K562 (cell line): ENCODE measurements around the gene SIRPG. TPM values are rescaled to one million over a fixed set of nuclear protein-coding genes. Genes with fewer than 3 reads are reported as not detected.

Source experiments
- ATAC-seq: fragments of 200-7000 bp; cut with Tn5 transposase; 3 replicates; pipeline ENCODE4 v1.9.1; 2020; ENCODE audit warnings: moderate library complexity
- BruUV-seq: library from RNA; stranded (reverse); fragments of 400-500 nt; replicated peaks from 2 replicates; lab custom pipeline; 2021; lab: Mats Ljungman, UMichigan
- CTCF ChIA-PET: fragments of 300-600 bp; formaldehyde crosslinking; extraction: SDS; loops from one replicate; lab custom pipeline; 2021; ENCODE audit warnings: low intra/inter-chr PET ratio; lab: Yijun Ruan, JAX
- POLR2A ChIA-PET: fragments of 300-600, 350-650 bp; sonication (Branson Sonifier 250); formaldehyde crosslinking; extraction: SDS; loops from one replicate; lab custom pipeline; 2021; ENCODE audit warnings: antibody characterized with exemption, inconsistent platforms; lab: Yijun Ruan, JAX
- DNase-seq, 4 experiments: peaks; one replicate each; pipeline versions ENCODE4 v3.0.0 to v3.0.0-alpha.2; 2011 to 2018; ENCODE audit warnings: low spot score in 3 of 4, mixed read lengths in 3 of 4; ENCODE audit errors: extremely low read depth in 1 of 4
- FAIRE-seq: peaks from 2 replicates; lab custom pipeline; 2011; peaks lifted over from hg19 to GRCh38; lab: Jason Lieb, UNC
- H2AFZ ChIP-seq: 2 replicates; pipeline ENCODE4 v1.6.0; 2011; ENCODE audit warnings: low read depth, low read length, control low read depth, inconsistent platforms
- H3K27ac ChIP-seq: fragments of 200-600 bp; 3 replicates; pipeline ENCODE4 v1.8.0; 2011; ENCODE audit warnings: low read depth, mild to moderate bottlenecking, control low read depth, inconsistent platforms, low read length, moderate library complexity, mixed read lengths; ENCODE audit errors: extremely low read depth
- H3K27me3 ChIP-seq, 2 experiments: fragments of 300-600 bp in 1 of 2; 2 replicates in 1 of 2; 3 replicates in 1 of 2; pipeline versions ENCODE4 v1.6.0 to v1.8.0; 2011; ENCODE audit warnings: inconsistent platforms in 2 of 2, low read length in 2 of 2, mild to moderate bottlenecking in 1 of 2, mixed read lengths in 1 of 2, moderate library complexity in 1 of 2; ENCODE audit not compliant: control insufficient read depth in 2 of 2, insufficient read depth in 2 of 2
- H3K36me3 ChIP-seq: fragments of 300-600 bp; 3 replicates; pipeline ENCODE4 v1.8.0; 2011; ENCODE audit warnings: mild to moderate bottlenecking, low read length, inconsistent platforms; ENCODE audit not compliant: control insufficient read depth, insufficient read depth
- H3K4me1 ChIP-seq, 2 experiments: fragments of 200-600 bp in 1 of 2; replicated peaks in 1 of 2; 2 replicates in 1 of 2; 3 replicates in 1 of 2; pipeline versions ENCODE4 v1.5.1 to v1.8.0; 2011; ENCODE audit warnings: inconsistent platforms in 2 of 2, low read length in 2 of 2, mild to moderate bottlenecking in 1 of 2, mixed read lengths in 1 of 2, moderate library complexity in 1 of 2; ENCODE audit not compliant: control insufficient read depth in 2 of 2, insufficient read depth in 2 of 2
- H3K4me2 ChIP-seq: 2 replicates; pipeline ENCODE4 v1.6.1; 2011; ENCODE audit warnings: low read length, control low read depth, inconsistent platforms, mixed read lengths; ENCODE audit not compliant: insufficient read depth
- H3K4me3 ChIP-seq: fragments of 200-600 bp; sonication (generic), shearing (Covaris generic); 2 replicates; pipeline ENCODE4 v1.5.1; 2016; ENCODE audit warnings: control low read depth, inconsistent platforms
- H3K79me2 ChIP-seq: fragments of 200-600 bp; 3 replicates; pipeline ENCODE4 v1.8.0; 2011; ENCODE audit warnings: low read length, inconsistent platforms; ENCODE audit not compliant: control insufficient read depth, insufficient read depth
- H3K9ac ChIP-seq, 2 experiments: 2 replicates each; pipeline versions ENCODE4 v1.6.0 to v1.6.1; 2011; ENCODE audit warnings: low read depth in 2 of 2, low read length in 2 of 2, control low read depth in 1 of 2, inconsistent platforms in 1 of 2, mild to moderate bottlenecking in 1 of 2, mixed read lengths in 1 of 2; ENCODE audit not compliant: insufficient read depth in 1 of 2
- H3K9me1 ChIP-seq: one replicate; pipeline ENCODE4 v1.6.0; 2011; ENCODE audit warnings: inconsistent platforms, mild to moderate bottlenecking, low read length, moderate library complexity; ENCODE audit not compliant: control insufficient read depth, insufficient read depth
- H3K9me3 ChIP-seq: replicated peaks from 2 replicates; pipeline ENCODE4 v1.5.1; 2011; ENCODE audit warnings: low read depth, low read length, inconsistent platforms; ENCODE audit not compliant: control insufficient read depth, insufficient read depth
- H4K20me1 ChIP-seq: replicated peaks from 2 replicates; pipeline ENCODE4 v1.6.1; 2011; ENCODE audit warnings: low read length, inconsistent platforms, mixed read lengths; ENCODE audit not compliant: control insufficient read depth, insufficient read depth
- KDM5B ChIP-seq: fragments of 200-600 bp; sonication (generic); IDR thresholded peaks from 2 replicates; pipeline ENCODE4 v1.6.1; 2012; ENCODE audit warnings: low read depth, mild to moderate bottlenecking, moderate library complexity, low read length, control low read depth, inconsistent platforms; ENCODE audit not compliant: insufficient replicate concordance
- MTA3 ChIP-seq: fragments of 450-650 bp; formaldehyde crosslinking; IDR thresholded peaks from 2 replicates; pipeline ENCODE4 v1.6.1; 2017; ENCODE audit warnings: mild to moderate bottlenecking, borderline replicate concordance
- SUPT5H ChIP-seq: fragments of 450-650 bp; IDR thresholded peaks from 2 replicates; pipeline ENCODE4 v1.6.1; 2016
- XRCC3 ChIP-seq: fragments of 450-650 bp; IDR thresholded peaks from 2 replicates; pipeline ENCODE4 v1.6.1; 2017; ENCODE audit warnings: mild to moderate bottlenecking, moderate library complexity
- ZBTB1 ChIP-seq: sonication (generic); formaldehyde crosslinking; IDR thresholded peaks from 2 replicates; pipeline ENCODE4 v1.8.1; 2023; ENCODE audit warnings: missing genetic modification reagents, low read depth, mild to moderate bottlenecking, borderline replicate concordance
- ZNF253 ChIP-seq: fragments of 250-450 bp; sonication (Bioruptor Pico); conservative IDR thresholded peaks from 2 replicates; pipeline ENCODE4 v1.6.1; 2021; ENCODE audit warnings: mild to moderate bottlenecking
- WGBS: fragments of 100-300 bp; shearing (Covaris generic); methylation state at CpG from one replicate; pipeline ENCODE4 v1.1.6; 2016; ENCODE audit warnings: low coverage, mixed read lengths; ENCODE audit not compliant: insufficient coverage; ENCODE audit errors: missing lambda C conversion rate; 5-methylcytosine and 5-hydroxymethylcytosine counted together
- in situ Hi-C: fragments of 300-500 bp; cut with MboI; formaldehyde crosslinking; loops from 4 replicates; pipeline ENCODE4 v1.15.0; 2018; ENCODE audit warnings: inconsistent platforms, mixed read lengths
- intact Hi-C: fragments of 100-400 bp; cut with micrococcal nuclease; formaldehyde crosslinking; loops from 2 replicates; pipeline ENCODE4 v1.14.2; 2022
- polyA plus RNA-seq, 8 experiments: library from polyadenylated mRNA; depleted of rRNA in 4 of 8; stranded (reverse) in 5 of 8; unstranded in 3 of 8; fragments of >200 nt; fragmentation: Nextera tagmentation in 2 of 8; fragmentation: Illumina TruSeq in 1 of 8; extraction: Ambion mirVana in 2 of 8; extraction: Trizol in 1 of 8; gene quantifications; 2 replicates each; pipeline versions ENCODE4 v1.2.1 to v1.2.3, GENCODE V29; 2011 to 2014; ENCODE audit warnings: inconsistent platforms in 1 of 8, missing spikeins in 1 of 8
- total RNA-seq, 7 experiments: library from RNA; depleted of rRNA in 6 of 7; stranded (reverse); fragments of >200 nt in 6 of 7; fragmentation: Illumina TruSeq in 2 of 7; extraction: Trizol in 2 of 7; gene quantifications; 2 replicates each; pipeline versions ENCODE4 v1.2.1 to v1.2.3, GENCODE V29; 2011 to 2021; ENCODE audit warnings: low replicate concordance in 1 of 7

Gene SIRPG
- total and polyA plus RNA-seq, 9 of the 15 experiments (the other 6 are each of a cell fraction or from before 2014, with no cell fraction given), result not detected

DNA sequence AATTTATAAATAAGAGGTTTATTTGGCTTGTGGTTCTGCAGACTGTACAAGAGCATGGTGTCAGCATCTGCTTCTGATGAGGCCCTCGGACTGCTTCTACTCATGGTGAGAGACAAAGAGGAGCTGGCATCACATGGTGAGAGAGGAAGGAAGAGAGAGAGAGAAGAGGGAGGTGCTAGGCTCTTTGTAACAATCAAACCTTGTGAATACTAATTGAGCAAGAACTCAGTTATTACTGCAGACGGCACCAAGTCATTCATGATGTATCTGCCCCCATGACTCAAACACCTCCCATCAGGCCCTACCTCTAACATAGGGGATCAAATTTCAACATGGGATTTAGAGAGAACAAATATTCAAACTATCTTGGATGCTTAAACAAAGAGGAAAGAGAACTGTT lies 6.3 kb upstream of the SIRPG start:
- H3K4me2 ChIP-seq, result no peak overlapping the region
- ChIA-PET POLR2A (interaction anchor here (0.6 kb wide), 1 partner anchor 51 kb away, joined by 3 read pairs; no protein-coding TSS in a partner anchor), CTCF (no interaction called here)
- no peaks in the 10 kb centered on the region for H4K20me1 ChIP-seq
- WGBS, result 0% methylated on average over 1 of the region's 2 CpGs
- intact Hi-C loops, result no loop called here
- H3K9me3 ChIP-seq, result no peaks in the 10 kb centered on the region
- no peak for ATAC-seq
- no TSS peak for BruUV-seq
- no peak overlapping the region for H2AFZ ChIP-seq
- H3K27me3 ChIP-seq, result peaks cover 4 to 11% of the 10 kb centered on the region in 2 experiments; a peak in 2 of 5 replicates
- H3K9me1 ChIP-seq, result no peaks in the 10 kb centered on the region
- DNase-seq, result no peak
- H3K79me2 ChIP-seq, result no peaks in the 10 kb centered on the region
- no peak for FAIRE-seq
- TF ChIP-seq KDM5B (no peak), MTA3 (no peak), ZBTB1 (CRISPR knock-in tag) (no peak), ZNF253 (CRISPR knock-in tag) (no peak), SUPT5H (no peak), XRCC3 (no peak)
- in situ Hi-C loops, result no loop called here
- no peaks in the 10 kb centered on the region for H3K4me1 ChIP-seq
- H3K4me3 ChIP-seq, result no peak overlapping the region
- no peak overlapping the region for H3K27ac ChIP-seq
- no peak overlapping the region for H3K9ac ChIP-seq
- no peaks in the 10 kb centered on the region for H3K36me3 ChIP-seq
